Ammon's horn (tissue), 1 donor: Measurements from ENCODE around the gene LMTK2.
"Not testable (repeated sequence)": the region's sequence is repeated elsewhere in the genome, so short reads cannot be mapped to it uniquely, and the experiment has no call there.

Experiments used
- DNase-seq: peaks from one replicate; pipeline ENCODE4 v3.0.0-alpha.2; 2016; ENCODE audit warnings: low spot score

Gene LMTK2

GRCh38 chr7:98217623-98218582 is 111.2 kb downstream of the LMTK2 start:
- peak; percentile 88 for DNase-seq

GRCh38 chr7:98219382-98219781 is 112.7 kb downstream of the LMTK2 start:
- not testable (repeated sequence) for DNase-seq

- DNase-seq: no peak
Measured at GRCh38 chr7:98221611-98222532, 115.2 kb downstream of the LMTK2 start.

GRCh38 chr7:98222533-98223195 is 116.0 kb downstream of the LMTK2 start:
- no peak for DNase-seq

GRCh38 chr7:98223351-98223897 is 116.8 kb downstream of the LMTK2 start:
- no peak for DNase-seq

GRCh38 chr7:98223898-98224700 is 117.4 kb downstream of the LMTK2 start:
- DNase-seq: no peak

GRCh38 chr7:98224701-98225181 is 118.1 kb downstream of the LMTK2 start:
- DNase-seq: no peak

GRCh38 chr7:98225913-98226614 is 119.4 kb downstream of the LMTK2 start:
- no peak for DNase-seq

- no peak for DNase-seq
Measured at GRCh38 chr7:98227939-98228338, 121.3 kb downstream of the LMTK2 start.

- no peak for DNase-seq
Measured at GRCh38 chr7:98228801-98229200, 122.1 kb downstream of the LMTK2 start.

GRCh38 chr7:98229441-98229840 is 122.8 kb downstream of the LMTK2 start:
- no peak for DNase-seq

GRCh38 chr7:98229991-98230745 is 123.5 kb downstream of the LMTK2 start:
- no peak for DNase-seq

- no peak for DNase-seq
Measured at GRCh38 chr7:98230746-98231471, 124.2 kb downstream of the LMTK2 start.

GRCh38 chr7:98231493-98232262 is 125.0 kb downstream of the LMTK2 start:
- no peak for DNase-seq

- no peak for DNase-seq
Measured at GRCh38 chr7:98232263-98232585, 125.6 kb downstream of the LMTK2 start.

- DNase-seq: no peak
Measured at GRCh38 chr7:98232799-98233198, 126.1 kb downstream of the LMTK2 start.

- no peak for DNase-seq
Measured at GRCh38 chr7:98233219-98234070, 126.8 kb downstream of the LMTK2 start.
